Heart left ventricle (tissue), 13 donors: Measurements from ENCODE around the gene CCL18.
"Not testable (repeated sequence)": the region's sequence is repeated elsewhere in the genome, so short reads cannot be mapped to it uniquely, and the experiment has no call there.

ENCODE experiments used
- POLR2A ChIP-seq, 2 donors: fragments of 450-650 bp; IDR thresholded peaks; one replicate each; pipeline ENCODE4 v1.6.1; 2017; ENCODE audit warnings: antibody characterized with exemption in 2 of 2, mild to moderate bottlenecking in 2 of 2, moderate library complexity in 2 of 2
- TF ChIP-seq, protein P1 (sequence below), 12 donors: fragments of 200-600 bp; sonication (generic) in 4 of 12; IDR thresholded peaks; one replicate each; pipeline versions ENCODE4 v1.5.0 to v1.8.0; 2018 to 2022; ENCODE audit warnings: antibody characterized with exemption in 12 of 12, mild to moderate bottlenecking in 5 of 12
- donor health status: ischemic (EF 13 %, LVEDD 7.1; RV severe dilation, severe dysfunction).
- donor health status: DM: no; HTN: yes; CAD: no.
- donor health status: DM: no; HTN: no; CAD: no.
- donor health status: ischemic (EF 25% LVEDD 6.9; RV normal size, moderate dysfunction).
- donor health status: ischemic (EF 25% LVEDD 5.7; RV mildly dilated, moderate dysfunction).
- donor health status: ischemic (EF 35%, LVEDD 5.7; RV mildly dilated, moderate dysfunction).
- donor health status: nonischemic (EF 11% LVEDD 7.7; RV severe dilation, severe dysfunction).
- donor health status: DM: yes; HTN: yes; CAD: no.
- donor health status: PGD.
- donor health status: ischemic (EF 29% LVEDD 5.4; RV normal size, mild dysfunction).
- donor health status: nonischemic (EF 23%, LVEDD 6.1; RV moderate dilation, normal function).

DNA sequence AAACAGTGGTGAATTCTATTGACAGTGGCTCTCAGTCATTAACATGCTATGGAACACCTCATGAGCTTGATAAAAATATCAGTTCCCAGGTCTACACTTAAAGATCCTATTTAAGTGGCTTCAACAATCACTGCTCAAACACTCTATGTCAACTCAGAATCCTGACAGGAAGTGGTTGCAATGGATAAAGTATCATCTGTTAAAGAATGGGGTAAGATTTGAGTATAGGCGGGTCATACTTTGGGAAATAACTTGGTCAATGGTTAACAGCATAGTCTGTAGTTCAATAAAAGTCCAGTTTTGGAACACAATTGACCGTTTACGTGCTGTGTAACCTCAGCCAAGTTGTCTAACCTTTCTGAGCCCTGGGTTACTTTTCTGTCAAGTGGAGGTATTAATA, 23.4 kb downstream of the CCL18 start:
- TF ChIP-seq, protein P1, sequence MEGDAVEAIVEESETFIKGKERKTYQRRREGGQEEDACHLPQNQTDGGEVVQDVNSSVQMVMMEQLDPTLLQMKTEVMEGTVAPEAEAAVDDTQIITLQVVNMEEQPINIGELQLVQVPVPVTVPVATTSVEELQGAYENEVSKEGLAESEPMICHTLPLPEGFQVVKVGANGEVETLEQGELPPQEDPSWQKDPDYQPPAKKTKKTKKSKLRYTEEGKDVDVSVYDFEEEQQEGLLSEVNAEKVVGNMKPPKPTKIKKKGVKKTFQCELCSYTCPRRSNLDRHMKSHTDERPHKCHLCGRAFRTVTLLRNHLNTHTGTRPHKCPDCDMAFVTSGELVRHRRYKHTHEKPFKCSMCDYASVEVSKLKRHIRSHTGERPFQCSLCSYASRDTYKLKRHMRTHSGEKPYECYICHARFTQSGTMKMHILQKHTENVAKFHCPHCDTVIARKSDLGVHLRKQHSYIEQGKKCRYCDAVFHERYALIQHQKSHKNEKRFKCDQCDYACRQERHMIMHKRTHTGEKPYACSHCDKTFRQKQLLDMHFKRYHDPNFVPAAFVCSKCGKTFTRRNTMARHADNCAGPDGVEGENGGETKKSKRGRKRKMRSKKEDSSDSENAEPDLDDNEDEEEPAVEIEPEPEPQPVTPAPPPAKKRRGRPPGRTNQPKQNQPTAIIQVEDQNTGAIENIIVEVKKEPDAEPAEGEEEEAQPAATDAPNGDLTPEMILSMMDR (IDR thresholded peaks at IDR 0.05): not testable (repeated sequence)
- not testable (repeated sequence) for TF ChIP-seq POLR2A (IDR thresholded peaks at IDR 0.05)
